ENCODE measurements around the gene CATSPERZ.

The CATSPERZ gene

DNA sequence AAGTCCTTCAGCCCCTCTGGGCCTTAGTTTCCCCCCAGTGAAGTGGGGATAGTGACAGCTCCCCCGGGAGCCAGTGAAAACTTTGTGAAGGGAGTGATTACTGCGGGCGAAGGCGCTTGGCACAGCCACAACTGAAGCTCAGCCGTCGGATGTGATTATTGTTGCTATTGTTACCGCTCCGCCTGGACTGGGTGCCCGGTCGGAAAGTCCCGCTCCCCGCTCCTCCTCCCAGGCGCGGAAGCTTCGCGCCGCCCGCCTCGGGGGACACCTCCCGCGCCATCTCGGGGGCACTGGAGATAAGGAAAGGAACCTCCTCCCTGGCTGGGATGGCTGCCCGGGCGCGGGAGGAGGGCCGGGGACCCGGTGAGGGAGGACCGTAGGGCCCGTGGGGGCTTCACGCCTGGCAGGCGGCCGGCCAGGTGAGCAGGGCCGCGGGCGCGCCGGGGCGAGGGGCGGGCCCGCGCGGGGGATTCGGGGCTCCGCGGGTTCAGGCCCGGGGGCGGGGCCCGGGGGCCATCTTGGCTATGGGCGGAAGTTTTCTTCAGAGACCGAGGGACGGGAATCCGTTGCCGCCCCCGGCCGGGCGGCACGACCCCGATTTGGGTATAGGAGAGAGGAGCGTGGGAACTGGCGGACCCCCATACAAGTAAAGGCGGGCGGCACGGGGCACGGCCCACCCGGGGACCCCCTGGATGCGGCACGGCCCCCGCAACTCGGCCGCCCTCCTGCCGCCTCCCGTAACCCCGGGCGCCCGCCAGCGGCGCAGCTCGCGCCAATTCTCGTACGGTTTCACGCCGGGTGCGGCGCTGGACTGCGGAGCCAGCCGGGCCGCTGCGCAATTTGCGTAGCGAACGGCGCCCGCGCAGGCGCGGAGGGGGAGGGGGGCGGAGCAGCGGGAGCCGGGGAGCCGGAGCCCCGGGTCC, 14.9 kb upstream of the CATSPERZ start, which contains the start of gene GPR137:
TSS of gene GPR137 (plus strand) at position 887 of the 923 bp plus-strand sequence. CDS start 677 bp downstream, outside the sequence.
- in situ Hi-C loops (cut with MboI; ENCODE audit: low sequenced_read_pairs): no loop called here

DNA sequence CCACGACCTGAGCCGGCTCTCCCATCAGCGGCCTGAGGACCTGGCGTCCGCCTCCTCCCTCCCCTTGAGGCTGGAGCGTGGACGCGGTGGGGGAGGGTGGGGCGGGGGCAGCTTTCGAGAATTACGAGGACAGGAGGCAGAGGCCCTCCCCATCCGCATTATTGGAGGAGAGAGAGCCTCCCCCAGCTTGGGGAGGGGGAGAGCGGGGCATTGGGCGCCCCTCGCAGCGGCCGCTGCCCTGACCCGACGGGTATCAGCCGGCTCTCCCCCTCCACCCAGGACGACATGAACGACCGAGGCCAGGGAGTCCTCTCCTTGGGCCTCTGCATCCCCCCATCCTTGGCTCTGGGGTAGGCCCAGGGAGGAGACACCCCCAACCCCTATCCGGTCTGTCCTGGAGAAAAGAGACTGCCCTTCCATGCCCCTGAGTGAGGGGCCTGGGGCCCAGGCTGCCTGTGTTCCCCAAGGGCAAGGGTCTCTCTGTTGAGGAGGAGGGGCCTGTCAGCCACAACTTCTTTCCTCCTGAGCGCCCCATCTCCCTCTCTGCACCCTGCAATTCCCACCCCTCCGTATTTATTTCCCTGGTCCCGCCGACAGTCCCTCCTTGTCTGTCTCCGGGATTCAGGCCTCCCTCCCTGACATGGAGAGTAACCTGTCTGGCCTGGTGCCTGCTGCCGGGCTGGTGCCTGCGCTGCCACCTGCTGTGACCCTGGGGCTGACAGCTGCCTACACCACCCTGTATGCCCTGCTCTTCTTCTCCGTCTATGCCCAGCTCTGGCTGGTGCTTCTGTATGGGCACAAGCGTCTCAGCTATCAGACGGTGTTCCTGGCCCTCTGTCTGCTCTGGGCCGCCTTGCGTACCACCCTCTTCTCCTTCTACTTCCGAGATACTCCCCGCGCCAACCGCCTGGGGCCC, 14.0 kb upstream of the CATSPERZ start:
- in situ Hi-C loops (cut with MboI; ENCODE audit: low sequenced_read_pairs): no loop called here

DNA sequence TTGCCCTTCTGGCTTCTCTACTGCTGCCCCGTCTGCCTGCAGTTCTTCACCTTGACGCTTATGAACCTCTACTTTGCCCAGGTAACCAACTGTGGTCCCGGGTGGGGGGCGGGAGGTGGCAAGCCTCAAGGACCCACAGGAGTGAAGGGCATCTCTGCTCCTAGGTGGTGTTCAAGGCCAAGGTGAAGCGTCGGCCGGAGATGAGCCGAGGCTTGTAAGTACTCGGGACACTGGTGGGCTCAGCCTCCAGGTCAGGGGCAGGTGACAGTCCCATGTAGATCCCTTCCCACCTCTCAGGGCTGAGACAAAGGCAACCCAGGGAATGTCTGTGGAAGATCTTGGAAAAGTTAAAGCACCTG, 13.4 kb upstream of the CATSPERZ start:
- in situ Hi-C loops (cut with MboI; ENCODE audit: low sequenced_read_pairs): no loop called here

DNA sequence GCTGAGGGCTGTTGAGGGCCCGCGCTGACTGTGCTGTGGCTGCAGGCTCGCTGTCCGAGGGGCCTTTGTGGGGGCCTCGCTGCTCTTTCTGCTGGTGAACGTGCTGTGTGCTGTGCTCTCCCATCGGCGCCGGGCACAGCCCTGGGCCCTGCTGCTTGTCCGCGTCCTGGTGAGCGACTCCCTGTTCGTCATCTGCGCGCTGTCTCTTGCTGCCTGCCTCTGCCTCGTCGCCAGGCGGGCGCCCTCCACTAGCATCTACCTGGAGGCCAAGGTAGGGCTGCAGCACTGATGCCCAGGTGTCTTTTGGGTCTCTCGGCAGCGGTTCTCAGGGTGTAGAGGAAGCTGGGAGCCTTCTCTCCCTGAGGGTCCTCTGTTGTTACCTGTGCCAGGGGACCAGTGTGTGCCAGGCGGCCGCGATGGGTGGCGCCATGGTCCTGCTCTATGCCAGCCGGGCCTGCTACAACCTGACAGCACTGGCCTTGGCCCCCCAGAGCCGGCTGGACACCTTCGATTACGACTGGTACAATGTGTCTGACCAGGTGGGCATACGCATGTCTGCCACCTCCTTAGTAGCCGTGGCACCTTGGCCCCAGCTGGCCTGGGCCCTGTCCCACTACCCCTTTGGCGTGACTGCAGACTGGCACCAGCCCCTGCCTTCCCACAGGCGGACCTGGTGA, 12.3 kb upstream of the CATSPERZ start:
- in situ Hi-C loops (cut with MboI; ENCODE audit: low sequenced_read_pairs): no loop called here

DNA sequence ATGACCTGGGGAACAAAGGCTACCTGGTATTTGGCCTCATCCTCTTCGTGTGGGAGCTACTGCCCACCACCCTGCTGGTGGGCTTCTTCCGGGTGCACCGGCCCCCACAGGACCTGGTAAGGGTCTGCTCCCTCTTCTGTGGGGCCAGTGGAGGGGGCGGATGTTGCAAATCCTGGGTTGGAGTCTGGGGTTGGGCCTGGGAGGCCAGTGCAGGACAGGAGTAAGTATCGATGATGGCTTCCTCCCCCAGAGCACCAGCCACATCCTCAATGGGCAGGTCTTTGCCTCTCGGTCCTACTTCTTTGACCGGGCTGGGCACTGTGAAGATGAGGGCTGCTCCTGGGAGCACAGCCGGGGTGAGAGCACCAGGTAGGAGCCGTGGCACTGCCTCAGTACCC, 11.8 kb upstream of the CATSPERZ start:
- in situ Hi-C loops (cut with MboI; ENCODE audit: low sequenced_read_pairs): no loop called here

DNA sequence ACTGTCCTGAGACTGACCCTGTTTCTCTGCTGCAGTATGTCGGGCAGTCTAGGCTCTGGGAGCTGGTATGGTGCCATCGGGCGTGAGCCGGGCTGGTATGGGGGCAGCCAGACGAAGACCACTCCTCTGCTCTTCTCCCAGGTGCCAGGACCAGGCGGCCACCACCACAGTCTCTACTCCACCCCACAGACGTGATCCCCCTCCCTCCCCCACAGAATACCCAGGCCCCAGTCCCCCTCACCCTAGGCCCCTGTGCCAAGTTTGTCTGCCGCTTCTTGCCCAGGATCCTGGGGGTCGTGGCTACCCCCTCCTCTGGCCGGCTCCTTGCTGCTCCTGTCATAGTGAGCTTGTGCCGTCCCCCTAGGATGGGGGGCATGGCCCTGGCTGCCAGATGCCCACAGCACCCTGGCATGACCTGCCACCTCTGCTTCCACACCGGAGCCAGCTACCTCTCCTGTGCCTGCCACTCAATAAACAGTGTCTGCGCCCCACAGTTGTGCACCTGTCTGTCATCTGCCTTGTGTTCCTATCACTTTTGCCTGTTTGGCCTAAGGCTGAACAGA, 11.1 kb upstream of the CATSPERZ start:
- in situ Hi-C loops (cut with MboI; ENCODE audit: low sequenced_read_pairs): no loop called here

DNA sequence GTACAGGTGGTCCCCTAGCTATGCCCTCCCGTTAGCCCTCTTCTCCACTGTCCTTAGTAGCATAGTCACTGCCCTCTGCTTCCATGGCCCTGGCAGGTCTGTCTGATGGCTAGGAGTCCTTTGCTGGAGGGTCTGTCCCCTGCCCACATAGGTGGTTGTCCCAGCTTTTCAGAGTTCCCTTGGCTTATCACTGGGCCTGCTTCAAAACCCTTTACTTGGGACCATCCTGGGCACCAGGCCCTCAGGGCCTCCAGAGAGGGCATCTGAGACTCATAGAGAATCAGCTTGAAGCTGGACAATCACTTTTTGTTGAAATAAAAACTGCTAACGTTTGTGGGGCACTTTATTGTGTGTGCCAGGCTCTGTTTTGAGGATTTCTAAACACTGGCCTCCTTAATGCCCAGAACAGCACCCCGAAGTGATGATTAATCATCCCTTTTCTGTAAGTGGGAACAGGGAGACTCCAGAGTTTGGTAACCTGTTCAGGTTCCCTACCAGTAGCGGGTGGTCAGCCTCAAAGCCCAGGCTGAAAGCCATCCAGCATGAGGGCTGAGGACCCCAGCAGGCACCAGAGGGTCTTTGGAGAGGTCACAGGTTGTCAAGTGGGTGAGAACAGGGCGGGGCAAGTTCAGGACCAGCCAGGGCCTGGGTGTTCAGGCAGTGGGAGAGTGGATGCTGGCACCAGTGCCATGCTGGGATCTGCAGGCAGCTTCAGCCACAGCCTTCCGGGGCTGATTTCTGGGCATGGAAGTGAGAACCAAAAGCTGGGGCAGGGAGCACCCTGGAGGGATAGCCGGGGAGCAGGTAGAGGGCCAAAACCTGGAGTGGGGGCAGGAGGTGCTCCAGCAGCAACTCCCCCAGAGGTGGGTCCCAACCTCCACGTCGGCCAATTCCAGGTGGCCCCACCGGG, 9.6 kb upstream of the CATSPERZ start:
- in situ Hi-C loops (cut with MboI; ENCODE audit: low sequenced_read_pairs): no loop called here

DNA sequence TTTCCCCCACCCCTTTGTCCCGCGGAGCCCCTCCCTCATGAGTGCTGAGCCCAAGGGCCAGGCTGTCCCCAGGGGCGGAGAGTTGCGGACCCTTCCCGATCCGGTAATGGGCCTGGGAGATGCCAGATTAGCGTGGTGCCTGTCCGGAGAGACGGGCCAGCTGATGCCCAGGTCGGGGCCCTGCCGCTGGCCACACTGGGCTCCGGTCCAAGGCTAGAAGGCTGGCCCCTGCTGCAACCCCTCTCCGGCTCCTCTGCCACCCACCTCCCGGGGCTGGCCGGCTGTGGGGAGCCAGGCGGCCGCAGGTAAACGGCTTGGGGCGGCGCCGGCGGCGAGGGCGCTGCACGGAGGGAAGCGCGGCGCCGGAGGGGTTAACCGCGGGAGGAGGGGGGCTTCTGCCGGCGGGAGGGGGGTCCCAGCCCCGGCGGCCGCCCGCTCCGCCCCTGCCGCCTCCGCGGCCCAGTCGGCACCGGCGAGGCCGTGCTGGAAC, 8.9 kb upstream of the CATSPERZ start, which contains the start of gene KCNK4:
TSS of gene KCNK4 (plus strand) at position 41 of the 490 bp plus-strand sequence. CDS start 1,717 bp downstream, outside the sequence.
- in situ Hi-C loops (cut with MboI; ENCODE audit: low sequenced_read_pairs): no loop called here

DNA sequence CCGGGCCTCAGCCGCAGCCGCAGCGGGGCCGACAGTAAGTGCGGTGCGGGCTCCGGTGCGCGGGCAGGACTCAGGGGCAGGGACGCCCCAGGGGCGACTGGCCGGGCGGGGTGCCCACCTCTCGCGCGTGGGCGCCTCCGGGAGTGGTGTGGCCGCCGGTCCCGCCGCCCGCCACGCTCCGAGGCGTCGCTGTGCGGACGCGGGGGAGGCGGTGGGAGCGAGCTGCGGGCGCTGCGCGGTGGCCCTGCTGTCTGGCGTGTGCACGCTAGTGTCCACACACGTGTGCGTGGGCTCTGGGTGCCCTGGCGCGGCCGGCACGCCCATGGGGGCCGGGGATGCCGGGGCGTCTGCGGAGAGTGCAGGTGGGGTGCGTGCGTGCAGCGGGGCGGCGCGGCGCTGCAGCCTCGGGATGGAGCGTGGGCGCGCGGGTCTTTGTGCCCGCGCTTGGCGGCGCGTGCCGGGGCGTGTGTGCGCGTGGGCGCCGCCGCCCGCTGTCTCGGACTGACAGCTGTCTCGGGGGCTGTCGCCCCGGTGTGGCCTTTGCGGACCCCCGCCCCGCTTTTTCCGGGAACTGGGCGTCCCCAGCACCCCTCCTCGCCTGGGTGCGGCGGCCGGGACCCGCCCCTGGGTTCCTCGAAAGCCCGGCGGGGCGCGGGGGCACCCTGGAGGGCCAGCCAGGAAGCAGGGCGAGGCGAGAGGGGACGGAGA, 8.3 kb upstream of the CATSPERZ start:
- in situ Hi-C loops (cut with MboI; ENCODE audit: low sequenced_read_pairs): no loop called here

DNA sequence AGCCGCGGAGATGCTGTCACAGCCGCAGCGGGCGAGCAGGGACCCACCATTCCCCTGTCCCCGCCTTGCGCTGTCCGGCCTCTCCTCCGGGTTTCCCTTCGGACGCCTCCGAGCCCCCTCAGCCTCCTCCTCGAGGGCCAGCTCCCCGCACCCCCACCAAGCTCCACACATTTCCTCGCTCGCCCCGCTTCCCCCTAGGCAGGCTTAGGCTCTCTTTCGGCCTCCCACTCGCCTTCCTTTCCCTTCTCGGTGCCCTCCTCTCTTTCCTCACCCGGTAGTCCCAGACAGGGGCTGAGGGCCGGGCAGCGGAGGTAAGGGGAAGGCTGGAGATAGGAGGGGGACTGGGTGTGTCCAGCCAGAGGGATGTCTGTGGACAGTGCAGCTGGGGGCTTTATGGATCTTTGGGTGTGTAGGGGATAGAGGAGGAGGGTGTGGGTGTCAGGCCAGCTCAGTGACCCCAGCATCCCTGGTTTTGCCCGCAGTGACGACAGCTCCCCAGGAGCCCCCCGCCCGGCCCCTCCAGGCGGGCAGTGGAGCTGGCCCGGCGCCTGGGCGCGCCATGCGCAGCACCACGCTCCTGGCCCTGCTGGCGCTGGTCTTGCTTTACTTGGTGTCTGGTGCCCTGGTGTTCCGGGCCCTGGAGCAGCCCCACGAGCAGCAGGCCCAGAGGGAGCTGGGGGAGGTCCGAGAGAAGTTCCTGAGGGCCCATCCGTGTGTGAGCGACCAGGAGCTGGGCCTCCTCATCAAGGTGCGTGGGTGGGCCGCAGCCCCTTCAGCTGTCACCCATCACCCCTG, 7.5 kb upstream of the CATSPERZ start:
- in situ Hi-C loops (cut with MboI; ENCODE audit: low sequenced_read_pairs): no loop called here

DNA sequence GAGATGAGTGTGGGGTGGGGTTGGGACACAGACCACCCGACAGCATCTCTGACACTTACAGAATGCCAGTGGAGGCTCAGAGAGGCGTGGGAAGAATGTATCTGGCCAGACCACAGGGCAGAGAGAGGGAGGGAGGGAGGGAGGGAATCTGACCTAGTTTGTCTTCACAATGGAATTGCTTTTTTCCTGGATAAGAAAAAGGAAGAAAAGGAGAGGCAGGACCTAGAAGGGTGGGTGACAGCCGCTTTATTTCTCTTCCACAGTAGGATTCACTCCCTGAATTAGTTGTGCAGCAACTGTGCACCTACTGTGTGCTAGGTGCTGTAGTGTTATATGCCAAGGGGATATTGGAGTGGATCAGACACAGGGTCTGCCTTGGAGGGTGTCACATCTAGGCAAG, 5.4 kb upstream of the CATSPERZ start:
- in situ Hi-C loops (cut with MboI; ENCODE audit: low sequenced_read_pairs): no loop called here

DNA sequence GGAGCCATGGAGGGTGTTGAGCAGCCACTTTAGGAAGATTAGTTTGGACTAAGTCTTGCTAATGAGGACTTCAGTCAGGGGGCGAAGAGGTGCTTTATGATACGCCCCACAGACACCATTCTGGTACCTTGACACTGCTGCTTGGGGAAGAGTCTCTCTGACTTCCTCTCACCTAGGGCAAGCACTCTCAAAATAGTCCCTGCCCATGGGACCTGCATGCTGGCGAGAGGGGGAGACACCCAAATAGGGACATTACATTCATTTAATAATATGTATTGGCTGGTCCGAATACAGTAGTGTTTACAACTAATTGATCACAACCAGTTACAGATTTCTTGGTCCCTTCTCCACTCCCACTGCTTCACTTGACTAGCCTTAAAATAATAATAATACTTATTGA, 4.4 kb upstream of the CATSPERZ start:
- in situ Hi-C loops (cut with MboI; ENCODE audit: low sequenced_read_pairs): no loop called here

DNA sequence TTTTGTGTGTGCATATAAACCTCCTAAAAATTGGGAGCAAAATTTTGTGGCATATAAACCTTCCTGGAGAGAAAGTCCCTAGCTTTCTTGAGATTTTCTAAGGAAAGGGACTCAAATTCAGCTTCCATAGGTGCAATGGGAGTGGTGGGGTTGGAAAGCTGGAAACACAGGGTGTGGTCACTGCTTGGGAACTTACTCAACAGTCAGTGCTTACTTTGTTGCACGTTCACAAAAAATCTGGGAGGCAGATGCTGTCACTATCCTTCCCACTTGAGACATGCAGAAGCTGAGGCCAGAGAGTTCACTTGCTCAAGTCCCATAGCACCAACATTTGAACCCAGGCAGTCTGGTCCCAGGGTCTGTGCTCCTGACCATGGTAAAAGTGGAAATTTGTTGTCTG, 3.9 kb upstream of the CATSPERZ start:
- in situ Hi-C loops (cut with MboI; ENCODE audit: low sequenced_read_pairs): no loop called here

DNA sequence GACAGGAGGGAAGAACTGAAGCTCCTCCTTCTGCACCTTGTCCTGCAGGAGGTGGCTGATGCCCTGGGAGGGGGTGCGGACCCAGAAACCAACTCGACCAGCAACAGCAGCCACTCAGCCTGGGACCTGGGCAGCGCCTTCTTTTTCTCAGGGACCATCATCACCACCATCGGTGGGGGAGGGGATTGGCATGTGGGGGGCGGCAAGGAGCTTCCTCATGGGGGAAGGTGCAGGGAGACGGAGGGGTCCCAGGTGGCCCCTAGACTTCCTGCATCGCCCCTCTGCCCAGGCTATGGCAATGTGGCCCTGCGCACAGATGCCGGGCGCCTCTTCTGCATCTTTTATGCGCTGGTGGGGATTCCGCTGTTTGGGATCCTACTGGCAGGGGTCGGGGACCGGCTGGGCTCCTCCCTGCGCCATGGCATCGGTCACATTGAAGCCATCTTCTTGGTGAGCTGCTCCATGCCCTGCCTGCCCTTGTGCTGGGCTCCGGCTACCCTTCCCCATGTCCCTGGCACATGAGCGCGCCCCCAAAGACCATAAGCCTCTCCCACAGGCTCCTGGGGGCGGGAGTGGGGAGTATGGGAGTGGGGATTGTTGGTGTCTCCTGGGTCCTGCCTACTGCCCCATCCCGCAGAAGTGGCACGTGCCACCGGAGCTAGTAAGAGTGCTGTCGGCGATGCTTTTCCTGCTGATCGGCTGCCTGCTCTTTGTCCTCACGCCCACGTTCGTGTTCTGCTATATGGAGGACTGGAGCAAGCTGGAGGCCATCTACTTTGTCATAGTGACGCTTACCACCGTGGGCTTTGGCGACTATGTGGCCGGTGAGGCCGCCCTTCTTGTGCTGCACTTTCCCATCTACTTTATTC, 3.1 kb upstream of the CATSPERZ start:
- in situ Hi-C loops (cut with MboI; ENCODE audit: low sequenced_read_pairs): no loop called here

DNA sequence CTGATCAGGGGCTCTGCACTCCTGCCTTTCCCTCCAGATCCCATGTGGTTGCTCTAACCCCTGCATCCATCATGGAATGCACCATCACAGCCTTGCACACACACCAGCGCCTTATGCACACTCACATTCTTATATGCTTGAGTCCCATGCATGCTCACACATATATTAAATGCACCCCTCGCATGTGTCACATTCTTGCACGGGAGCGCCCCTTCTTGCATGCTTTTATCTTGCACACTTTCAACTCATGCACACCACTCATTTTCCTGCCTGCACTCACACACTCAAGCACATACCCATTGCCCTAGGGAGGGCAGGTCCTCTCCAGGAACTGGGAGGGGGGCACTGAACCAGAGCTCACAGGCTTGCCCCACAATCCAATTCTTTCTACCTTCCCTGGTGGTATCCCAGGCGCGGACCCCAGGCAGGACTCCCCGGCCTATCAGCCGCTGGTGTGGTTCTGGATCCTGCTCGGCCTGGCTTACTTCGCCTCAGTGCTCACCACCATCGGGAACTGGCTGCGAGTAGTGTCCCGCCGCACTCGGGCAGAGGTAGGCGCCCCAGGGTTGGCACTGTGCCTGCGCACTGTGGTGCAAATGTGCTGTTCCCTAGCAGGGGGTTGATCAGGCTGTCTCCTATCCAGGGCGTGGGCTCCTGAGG, 2.3 kb upstream of the CATSPERZ start:
- in situ Hi-C loops (cut with MboI; ENCODE audit: low sequenced_read_pairs): no loop called here

DNA sequence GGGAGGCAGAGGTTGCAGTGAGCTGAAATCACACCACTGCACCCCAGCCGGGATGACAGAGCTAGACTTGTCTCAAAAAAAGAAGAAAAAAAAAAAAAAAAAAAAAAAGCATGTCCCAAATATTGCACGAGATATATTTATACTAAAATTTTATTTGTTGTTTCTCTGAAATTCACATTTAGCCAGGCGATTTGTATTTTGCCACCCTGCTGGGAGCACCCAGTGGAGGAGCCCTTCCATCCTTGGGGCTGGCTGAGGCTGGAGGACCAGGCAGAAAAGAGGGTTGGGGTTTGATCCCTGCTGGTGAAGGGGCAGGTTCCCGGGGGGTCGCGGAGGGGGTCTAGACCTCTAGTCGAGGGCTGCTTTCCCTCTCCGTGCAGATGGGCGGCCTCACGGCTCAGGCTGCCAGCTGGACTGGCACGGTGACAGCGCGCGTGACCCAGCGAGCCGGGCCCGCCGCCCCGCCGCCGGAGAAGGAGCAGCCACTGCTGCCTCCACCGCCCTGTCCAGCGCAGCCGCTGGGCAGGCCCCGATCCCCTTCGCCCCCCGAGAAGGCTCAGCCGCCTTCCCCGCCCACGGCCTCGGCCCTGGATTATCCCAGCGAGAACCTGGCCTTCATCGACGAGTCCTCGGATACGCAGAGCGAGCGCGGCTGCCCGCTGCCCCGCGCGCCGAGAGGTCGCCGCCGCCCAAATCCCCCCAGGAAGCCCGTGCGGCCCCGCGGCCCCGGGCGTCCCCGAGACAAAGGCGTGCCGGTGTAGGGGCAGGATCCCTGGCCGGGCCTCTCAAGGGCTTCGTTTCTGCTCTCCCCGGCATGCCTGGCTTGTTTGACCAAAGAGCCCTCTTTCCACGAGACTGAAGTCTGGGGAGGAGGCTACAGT, 952 bp upstream of the CATSPERZ start:
- in situ Hi-C loops (cut with MboI; ENCODE audit: low sequenced_read_pairs): no loop called here
